ENCODE results near the gene RNF182.
"Not testable (repeated sequence)": the region's sequence is repeated elsewhere in the genome, so short reads cannot be mapped to it uniquely, and the experiment has no call there.

The RNF182 gene

DNA sequence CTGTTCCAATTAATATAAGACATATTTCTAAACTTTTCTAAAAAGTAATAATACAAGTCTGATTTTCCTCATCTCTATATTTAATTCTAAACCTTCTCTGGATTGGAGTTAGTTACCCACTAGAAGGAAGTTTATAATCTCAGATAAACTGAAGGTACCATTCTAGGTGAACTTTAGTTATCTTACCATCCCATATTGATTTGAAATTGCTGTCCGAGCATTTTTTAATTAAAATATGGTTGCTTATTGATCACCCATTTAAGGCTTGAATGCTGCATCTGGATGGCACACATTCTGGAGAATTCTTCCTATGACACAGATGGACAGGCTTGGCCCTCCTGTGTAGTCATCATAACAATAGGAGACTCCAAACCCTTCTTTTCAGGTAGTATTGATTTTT is 8.0 kb downstream of the RNF182 start:
- TF ChIP-seq, protein P1, sequence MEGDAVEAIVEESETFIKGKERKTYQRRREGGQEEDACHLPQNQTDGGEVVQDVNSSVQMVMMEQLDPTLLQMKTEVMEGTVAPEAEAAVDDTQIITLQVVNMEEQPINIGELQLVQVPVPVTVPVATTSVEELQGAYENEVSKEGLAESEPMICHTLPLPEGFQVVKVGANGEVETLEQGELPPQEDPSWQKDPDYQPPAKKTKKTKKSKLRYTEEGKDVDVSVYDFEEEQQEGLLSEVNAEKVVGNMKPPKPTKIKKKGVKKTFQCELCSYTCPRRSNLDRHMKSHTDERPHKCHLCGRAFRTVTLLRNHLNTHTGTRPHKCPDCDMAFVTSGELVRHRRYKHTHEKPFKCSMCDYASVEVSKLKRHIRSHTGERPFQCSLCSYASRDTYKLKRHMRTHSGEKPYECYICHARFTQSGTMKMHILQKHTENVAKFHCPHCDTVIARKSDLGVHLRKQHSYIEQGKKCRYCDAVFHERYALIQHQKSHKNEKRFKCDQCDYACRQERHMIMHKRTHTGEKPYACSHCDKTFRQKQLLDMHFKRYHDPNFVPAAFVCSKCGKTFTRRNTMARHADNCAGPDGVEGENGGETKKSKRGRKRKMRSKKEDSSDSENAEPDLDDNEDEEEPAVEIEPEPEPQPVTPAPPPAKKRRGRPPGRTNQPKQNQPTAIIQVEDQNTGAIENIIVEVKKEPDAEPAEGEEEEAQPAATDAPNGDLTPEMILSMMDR (IDR thresholded peaks at IDR 0.05; ENCODE audit: low read depth, low read length, missing control alignments) = no peak
- DNase-seq (ENCODE audit: extremely low read depth, low read depth) = no peak
- no peak overlapping the region for H3K4me3 ChIP-seq (replicated peaks; ENCODE audit: low read depth, low read length)

DNA sequence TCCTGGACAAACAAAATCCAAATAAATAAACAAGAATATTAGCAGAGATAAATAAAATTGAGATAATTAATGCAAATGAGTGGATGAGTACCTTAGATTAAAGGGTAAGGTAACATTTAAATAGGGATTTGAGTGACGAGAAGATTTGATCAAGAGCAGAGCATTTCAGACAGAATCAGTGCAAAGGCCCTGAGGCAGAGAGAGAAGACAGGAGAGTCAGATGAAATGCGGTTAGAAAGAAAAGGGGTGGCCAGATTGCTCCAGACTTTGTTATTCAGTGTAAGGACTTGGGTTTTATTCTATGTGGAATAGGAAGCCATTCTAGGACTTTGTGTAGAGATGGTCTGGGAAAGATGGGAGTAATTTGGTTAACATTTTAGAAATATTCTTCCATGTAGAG is 10.0 kb downstream of the RNF182 start:
- TF ChIP-seq, protein P1 (IDR thresholded peaks at IDR 0.05; ENCODE audit: low read depth, low read length, missing control alignments) = no peak
- H3K4me3 ChIP-seq (replicated peaks; ENCODE audit: low read depth, low read length) = no peak overlapping the region
- DNase-seq (ENCODE audit: extremely low read depth, low read depth) = no peak

DNA sequence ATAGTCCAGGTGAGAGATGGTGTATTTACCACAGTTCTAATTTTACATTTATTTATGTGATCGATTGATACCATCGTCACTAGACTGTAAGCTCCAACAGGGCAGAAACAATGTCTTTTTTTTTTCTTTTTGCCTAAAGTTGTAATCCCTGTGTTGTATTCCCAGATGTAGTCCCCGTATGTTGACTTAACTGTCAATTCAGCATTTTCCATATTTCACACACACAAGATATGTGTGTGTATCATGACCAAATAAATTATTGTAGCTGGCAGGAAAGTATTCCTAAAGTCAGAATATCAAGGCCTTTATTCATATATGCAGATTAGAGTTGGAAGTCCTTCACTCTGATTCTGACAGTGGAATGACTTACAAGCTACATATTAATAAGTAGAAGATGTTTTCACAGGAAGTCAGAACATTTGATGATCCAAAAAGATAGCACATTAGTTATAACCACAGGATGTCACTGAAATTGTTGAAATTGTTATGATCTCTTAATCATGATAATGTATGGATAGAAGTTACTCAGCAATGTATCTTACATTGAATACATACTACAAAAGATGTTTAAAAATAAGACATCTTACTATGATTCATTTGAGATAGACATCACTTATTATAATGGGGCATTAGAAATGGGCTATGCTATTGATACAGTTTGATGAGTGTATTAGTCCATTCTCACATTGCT is 10.6 kb downstream of the RNF182 start:
- no peak overlapping the region for H3K4me3 ChIP-seq (replicated peaks; ENCODE audit: low read depth, low read length)
- TF ChIP-seq, protein P1 (IDR thresholded peaks at IDR 0.05; ENCODE audit: low read depth, low read length, missing control alignments) = no peak
- no peak for DNase-seq (ENCODE audit: extremely low read depth, low read depth)

DNA sequence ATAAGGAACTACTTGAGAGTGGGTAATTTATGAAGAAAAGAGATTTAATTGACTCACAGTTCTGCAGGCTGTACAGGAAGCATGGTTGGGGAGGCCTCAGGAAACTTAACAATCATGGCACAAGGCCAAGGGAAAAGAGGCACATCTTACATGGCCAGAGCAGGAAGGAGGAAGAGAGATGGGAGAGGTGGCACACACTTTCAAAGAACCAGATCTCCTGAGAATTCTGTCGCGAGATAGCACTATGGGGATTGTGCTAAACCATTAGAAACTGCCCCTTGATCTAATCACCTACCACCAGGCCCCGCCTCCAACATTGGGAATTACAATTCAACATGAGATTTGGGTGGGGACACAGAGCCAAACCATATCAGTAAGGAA is 11.1 kb downstream of the RNF182 start:
- DNase-seq (ENCODE audit: extremely low read depth, low read depth) = not testable (repeated sequence)

DNA sequence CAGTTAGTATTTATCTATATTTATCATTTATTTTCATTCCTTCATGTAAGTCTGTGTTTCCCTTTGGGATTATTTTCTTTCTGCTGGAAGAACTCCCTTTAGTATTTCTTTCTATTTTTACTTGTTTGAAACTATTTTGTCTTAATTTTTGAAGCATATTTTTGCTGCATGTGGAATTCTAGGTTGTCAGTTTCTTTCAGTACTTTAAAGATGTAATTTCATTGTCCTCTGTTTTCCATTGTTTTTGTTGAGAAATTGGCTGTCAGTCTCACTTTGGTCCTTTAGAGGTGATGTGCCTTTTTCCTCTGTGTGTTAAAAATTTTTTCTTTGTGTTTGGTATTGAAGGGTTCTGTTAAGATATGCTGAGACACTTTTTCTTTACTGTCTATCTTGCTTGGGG is 17.1 kb downstream of the RNF182 start:
- no peak overlapping the region for H3K4me3 ChIP-seq (replicated peaks; ENCODE audit: low read depth, low read length)
- DNase-seq (ENCODE audit: extremely low read depth, low read depth) = no peak
- TF ChIP-seq, protein P1 (IDR thresholded peaks at IDR 0.05; ENCODE audit: low read depth, low read length, missing control alignments) = no peak

More for the DNA sequence above, 11.1 kb downstream of the RNF182 start:
- not testable (repeated sequence) for H3K4me3 ChIP-seq (replicated peaks; ENCODE audit: low read depth, low read length)

DNA sequence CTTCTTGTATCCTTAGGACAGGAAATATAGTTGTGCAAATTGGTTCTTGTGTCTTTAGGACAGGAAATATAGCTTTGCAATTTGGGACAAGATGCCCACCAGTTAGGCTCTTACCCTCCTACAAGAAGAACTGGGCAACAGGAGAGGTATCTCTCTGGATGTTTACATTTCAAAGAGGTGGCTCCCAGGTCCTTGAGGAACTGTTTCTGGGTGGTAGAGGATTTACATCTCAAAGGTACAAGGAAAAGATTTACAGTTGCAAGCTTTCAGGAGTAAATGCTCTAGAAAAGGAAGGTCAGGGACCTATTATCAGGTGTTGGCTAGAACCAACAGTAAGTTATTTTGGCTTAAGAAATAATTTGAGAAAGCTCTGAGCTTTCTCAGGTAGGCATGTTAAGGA is 19.2 kb downstream of the RNF182 start:
- TF ChIP-seq, protein P1 (IDR thresholded peaks at IDR 0.05; ENCODE audit: low read depth, low read length, missing control alignments) = no peak
- no peak for DNase-seq (ENCODE audit: extremely low read depth, low read depth)
- no peak overlapping the region for H3K4me3 ChIP-seq (replicated peaks; ENCODE audit: low read depth, low read length)

DNA sequence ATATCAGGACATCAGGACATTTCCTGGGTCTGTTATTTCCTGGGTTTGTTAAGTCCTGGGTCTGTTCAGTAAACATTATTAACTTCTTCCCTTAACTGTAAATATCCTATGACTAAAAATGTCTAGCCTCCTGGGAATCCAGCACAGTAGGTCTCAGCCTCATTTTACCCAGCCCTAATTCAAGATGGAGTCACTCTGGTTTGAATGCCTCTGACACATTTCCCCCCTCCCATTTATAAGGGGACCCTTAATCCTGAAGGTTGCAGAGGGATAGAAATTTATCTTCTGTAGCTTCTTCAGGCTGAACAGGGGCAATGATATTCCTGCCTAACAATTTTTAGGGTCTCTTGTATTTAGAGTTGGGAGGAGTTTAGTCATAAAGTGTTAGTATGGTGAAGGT is 21.8 kb downstream of the RNF182 start:
- H3K4me3 ChIP-seq (replicated peaks; ENCODE audit: low read depth, low read length) = no peak overlapping the region
- TF ChIP-seq, protein P1 (IDR thresholded peaks at IDR 0.05; ENCODE audit: low read depth, low read length, missing control alignments) = no peak
- no peak for DNase-seq (ENCODE audit: extremely low read depth, low read depth)

All from HFF-Myc (cell line).